OCI-M2 (cell line): ENCODE results near the gene CYGB.

ENCODE experiments used
- DNase-seq: peaks from one replicate; lab custom pipeline; 2025; ENCODE audit not compliant: unreplicated experiment; lab: John Stamatoyannopoulos, UW

The CYGB gene

GRCh38 chr17:76484228-76484725, 53.2 kb downstream of the CYGB start:
- DNase-seq = no peak

DNA sequence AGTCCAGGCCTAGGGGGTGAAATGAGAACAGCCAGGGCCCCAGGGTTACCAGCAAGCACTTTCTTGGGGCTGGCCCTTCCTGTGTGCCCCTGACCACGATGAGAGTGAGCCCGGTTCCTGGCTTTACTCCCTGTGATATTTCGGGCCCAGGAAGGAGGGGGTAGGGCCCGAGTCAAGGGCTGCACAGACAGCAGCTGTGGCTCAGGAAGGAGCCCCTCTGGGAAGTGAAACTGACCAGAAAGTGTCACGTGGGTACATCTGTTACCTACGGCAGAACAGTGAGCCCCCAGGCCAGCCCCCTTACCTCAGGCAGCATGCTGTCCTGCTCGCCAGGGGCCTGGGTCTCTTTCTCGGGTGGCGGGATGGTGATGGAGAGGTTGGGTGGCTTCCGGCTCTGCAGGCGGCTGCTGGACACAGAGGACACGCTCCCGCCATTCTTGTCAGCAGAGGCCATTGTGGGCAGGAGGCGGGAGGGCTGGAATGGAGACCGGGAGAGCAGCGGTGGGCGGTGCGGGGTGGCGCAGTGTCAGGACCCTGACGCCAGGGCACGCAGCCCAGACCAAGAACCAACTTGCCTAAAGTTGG, 56.3 kb downstream of the CYGB start:
- DNase-seq = no peak

DNA sequence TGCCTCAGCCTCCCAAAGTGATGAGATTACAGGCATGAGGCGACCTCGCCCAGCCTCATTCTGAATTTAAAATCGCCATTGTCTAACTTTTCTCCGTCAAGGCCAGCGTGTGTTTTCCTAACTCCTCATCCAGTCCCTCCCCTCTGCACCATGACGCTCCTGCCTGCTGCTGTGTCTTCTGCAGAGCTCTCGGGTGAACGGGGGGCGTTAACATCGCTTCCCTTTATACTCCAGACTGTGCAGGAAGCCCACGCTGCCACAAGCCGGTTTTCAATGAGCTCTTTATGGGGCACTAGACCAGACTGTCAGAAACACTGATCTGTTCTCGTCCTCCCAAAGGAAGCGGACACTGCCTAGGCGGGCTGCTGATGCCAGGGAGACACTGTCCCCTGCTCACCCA, 56.9 kb downstream of the CYGB start:
- DNase-seq = no peak

GRCh38 chr17:76479515-76480060, 57.9 kb downstream of the CYGB start:
- DNase-seq = no peak

DNA sequence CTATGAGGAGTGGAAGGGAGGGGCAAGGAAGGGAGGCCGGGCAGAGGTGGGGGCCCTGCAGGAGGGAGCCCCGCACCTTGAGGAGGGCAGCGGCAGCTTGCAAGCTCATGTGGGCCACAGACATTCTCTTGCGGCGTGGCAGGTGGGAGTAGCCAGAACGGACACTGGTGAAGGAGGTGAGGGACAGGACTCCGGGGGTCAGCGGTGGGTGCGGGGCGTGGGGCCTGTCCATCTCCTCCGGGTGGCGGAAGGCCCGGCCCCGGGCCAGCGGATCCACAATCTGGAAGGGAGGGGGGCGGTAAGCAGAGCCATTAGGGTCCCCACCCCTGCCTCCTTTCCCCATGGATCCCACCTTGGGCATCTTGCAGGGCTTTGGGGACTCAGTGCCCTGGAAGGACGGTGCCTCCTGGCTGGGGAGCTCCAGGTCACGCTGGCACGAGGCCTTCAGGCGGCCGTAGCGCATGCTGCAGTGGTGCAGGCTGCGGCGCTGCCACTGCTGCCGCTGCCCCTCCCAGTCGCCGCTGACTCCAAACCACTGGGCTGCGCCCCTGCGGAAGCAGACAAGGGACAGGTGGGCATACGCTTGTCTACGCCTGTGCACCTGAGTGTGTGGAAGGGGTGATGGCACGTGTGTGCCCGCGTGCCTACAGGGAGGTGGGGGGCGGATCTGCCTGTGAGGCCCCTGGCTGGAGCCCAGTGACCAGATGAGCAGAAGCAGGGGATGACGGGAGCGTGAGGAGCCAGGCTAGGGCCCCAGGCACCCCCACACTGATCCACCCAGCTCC, 58.6 kb downstream of the CYGB start:
- DNase-seq = no peak

- DNase-seq = no peak
Observed at GRCh38 chr17:76478097-76478496, 59.4 kb downstream of the CYGB start.

DNA sequence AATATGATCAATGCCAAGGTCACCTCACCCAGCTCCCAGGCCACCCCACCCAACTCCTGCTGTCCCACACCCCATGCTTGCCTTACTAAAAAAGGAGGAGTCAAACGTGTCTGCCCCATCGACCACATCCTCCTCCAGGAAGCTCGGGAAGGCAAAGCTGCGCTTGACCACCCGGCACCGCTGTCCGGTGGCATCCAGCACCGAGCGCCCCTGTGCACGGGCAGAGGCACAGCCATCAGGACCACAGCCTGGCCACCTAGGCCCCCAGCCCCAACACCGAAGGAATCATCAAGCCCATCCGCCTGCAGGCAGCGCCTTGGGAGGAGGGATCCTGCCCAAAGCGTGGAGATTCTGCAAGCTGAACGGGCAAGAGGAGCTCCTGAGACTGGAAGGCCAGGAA, 59.9 kb downstream of the CYGB start:
- no peak for DNase-seq
